Measurements from ENCODE around the gene RNASEH2A.

- TF ChIP-seq, protein P1, sequence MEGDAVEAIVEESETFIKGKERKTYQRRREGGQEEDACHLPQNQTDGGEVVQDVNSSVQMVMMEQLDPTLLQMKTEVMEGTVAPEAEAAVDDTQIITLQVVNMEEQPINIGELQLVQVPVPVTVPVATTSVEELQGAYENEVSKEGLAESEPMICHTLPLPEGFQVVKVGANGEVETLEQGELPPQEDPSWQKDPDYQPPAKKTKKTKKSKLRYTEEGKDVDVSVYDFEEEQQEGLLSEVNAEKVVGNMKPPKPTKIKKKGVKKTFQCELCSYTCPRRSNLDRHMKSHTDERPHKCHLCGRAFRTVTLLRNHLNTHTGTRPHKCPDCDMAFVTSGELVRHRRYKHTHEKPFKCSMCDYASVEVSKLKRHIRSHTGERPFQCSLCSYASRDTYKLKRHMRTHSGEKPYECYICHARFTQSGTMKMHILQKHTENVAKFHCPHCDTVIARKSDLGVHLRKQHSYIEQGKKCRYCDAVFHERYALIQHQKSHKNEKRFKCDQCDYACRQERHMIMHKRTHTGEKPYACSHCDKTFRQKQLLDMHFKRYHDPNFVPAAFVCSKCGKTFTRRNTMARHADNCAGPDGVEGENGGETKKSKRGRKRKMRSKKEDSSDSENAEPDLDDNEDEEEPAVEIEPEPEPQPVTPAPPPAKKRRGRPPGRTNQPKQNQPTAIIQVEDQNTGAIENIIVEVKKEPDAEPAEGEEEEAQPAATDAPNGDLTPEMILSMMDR (IDR thresholded peaks at IDR 0.05), result no peak
- TF ChIP-seq POLR2A (IDR thresholded peaks at IDR 0.05), result no peak
Measured at GRCh38 chr19:12797141-12797587, 9.2 kb upstream of the RNASEH2A start.

Data from uterus (tissue), 2 donors.